GM19328 (cell line): ENCODE results near the gene KCNK10.

ENCODE experiments used
- ATAC-seq: cut with Tn5 transposase; IDR thresholded peaks from one replicate; pipeline ENCODE4 v1.9.1; 2021; ENCODE audit warnings: mild to moderate bottlenecking, moderate library complexity; ENCODE audit not compliant: unreplicated experiment

The KCNK10 gene

GRCh38 chr14:88189417-88190191 lies 133.5 kb downstream of the KCNK10 start:
- ATAC-seq = peak; percentile 84

GRCh38 chr14:88188745-88189416 lies 134.2 kb downstream of the KCNK10 start:
- ATAC-seq = peak; percentile 45

- ATAC-seq = no peak
These were observed 137.2 kb downstream of the KCNK10 start for GRCh38 chr14:88185843-88186242.

GRCh38 chr14:88184956-88185355 lies 138.1 kb downstream of the KCNK10 start:
- no peak for ATAC-seq

- ATAC-seq = peak; percentile 62
These were observed 142.0 kb downstream of the KCNK10 start for GRCh38 chr14:88181072-88181471.

- no peak for ATAC-seq
These were observed 143.4 kb downstream of the KCNK10 start for GRCh38 chr14:88179716-88180115.

GRCh38 chr14:88170333-88170732 lies 152.7 kb downstream of the KCNK10 start:
- ATAC-seq = no peak

- peak; percentile 76 for ATAC-seq
These were observed 154.4 kb downstream of the KCNK10 start for GRCh38 chr14:88168498-88169165.

- no peak for ATAC-seq
These were observed 155.0 kb downstream of the KCNK10 start for GRCh38 chr14:88168025-88168424.

- ATAC-seq = no peak
These were observed 156.5 kb downstream of the KCNK10 start for GRCh38 chr14:88166616-88167015.

GRCh38 chr14:88164906-88165534 lies 158.0 kb downstream of the KCNK10 start:
- no peak for ATAC-seq

GRCh38 chr14:88163731-88164255 lies 159.3 kb downstream of the KCNK10 start:
- no peak for ATAC-seq

GRCh38 chr14:88156127-88156526 lies 166.9 kb downstream of the KCNK10 start:
- ATAC-seq = no peak

GRCh38 chr14:88154926-88155325 lies 168.1 kb downstream of the KCNK10 start:
- ATAC-seq = no peak

- ATAC-seq = no peak
These were observed 168.7 kb downstream of the KCNK10 start for GRCh38 chr14:88154321-88154720.

GRCh38 chr14:88146881-88147649 lies 176.0 kb downstream of the KCNK10 start:
- ATAC-seq = no peak

- ATAC-seq = no peak
These were observed 179.3 kb downstream of the KCNK10 start for GRCh38 chr14:88143810-88144209.

GRCh38 chr14:88142997-88143396 lies 180.1 kb downstream of the KCNK10 start:
- ATAC-seq = no peak

- ATAC-seq = no peak
These were observed 182.2 kb downstream of the KCNK10 start for GRCh38 chr14:88140874-88141273.

GRCh38 chr14:88137327-88137726 lies 185.7 kb downstream of the KCNK10 start:
- no peak for ATAC-seq
